ENCODE data around the gene BAIAP3.

DNA sequence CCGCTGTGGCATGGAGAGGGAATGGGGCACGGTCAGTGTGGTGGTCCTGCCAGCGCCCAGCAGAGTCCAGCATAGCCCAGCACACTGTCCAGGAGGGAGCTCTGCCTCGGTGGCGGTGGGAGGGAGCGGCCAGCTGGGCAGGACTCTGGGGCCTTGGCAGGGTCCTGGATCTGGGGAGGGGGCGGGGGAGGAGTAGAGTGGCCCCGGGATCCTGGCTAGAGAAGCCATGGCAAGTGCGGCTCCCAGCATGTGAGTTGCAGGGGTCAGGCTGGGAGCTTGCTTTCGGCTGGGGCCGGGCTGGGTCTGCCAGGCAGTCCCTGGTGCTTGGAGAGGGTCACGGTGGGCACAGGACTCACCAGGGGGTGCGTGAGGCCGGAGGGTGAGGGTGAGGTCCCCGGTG lies 22.1 kb downstream of the BAIAP3 start:
- TF ChIP-seq SUZ12 (IDR thresholded peaks at IDR 0.05), result no peak
- TF ChIP-seq SP1 (IDR thresholded peaks at IDR 0.05), result no peak
- no peak for TF ChIP-seq TARDBP (IDR thresholded peaks at IDR 0.05)
- no peak for TF ChIP-seq HDGF (IDR thresholded peaks at IDR 0.05; ENCODE audit: borderline replicate concordance)
- TF ChIP-seq ZNF384 (IDR thresholded peaks at IDR 0.05), result no peak
- TF ChIP-seq, protein P1, sequence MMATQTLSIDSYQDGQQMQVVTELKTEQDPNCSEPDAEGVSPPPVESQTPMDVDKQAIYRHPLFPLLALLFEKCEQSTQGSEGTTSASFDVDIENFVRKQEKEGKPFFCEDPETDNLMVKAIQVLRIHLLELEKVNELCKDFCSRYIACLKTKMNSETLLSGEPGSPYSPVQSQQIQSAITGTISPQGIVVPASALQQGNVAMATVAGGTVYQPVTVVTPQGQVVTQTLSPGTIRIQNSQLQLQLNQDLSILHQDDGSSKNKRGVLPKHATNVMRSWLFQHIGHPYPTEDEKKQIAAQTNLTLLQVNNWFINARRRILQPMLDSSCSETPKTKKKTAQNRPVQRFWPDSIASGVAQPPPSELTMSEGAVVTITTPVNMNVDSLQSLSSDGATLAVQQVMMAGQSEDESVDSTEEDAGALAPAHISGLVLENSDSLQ (IDR thresholded peaks at IDR 0.05), result no peak
- TF ChIP-seq LEF1 (IDR thresholded peaks at IDR 0.05; ENCODE audit: borderline replicate concordance), result no peak
- TF ChIP-seq BHLHE40 (IDR thresholded peaks at IDR 0.05; ENCODE audit: borderline replicate concordance), result no peak
- TF ChIP-seq FOXK2 (IDR thresholded peaks at IDR 0.05), result no peak
- TF ChIP-seq L3MBTL2 (conservative IDR thresholded peaks at IDR 0.05), result no peak
- no peak for TF ChIP-seq FOXA1 (IDR thresholded peaks at IDR 0.05)
- TF ChIP-seq ARNT (IDR thresholded peaks at IDR 0.05), result no peak
- TF ChIP-seq CTBP1 (IDR thresholded peaks at IDR 0.05; ENCODE audit: borderline replicate concordance), result no peak

Measured in HEK293T (cell line).